Heart left ventricle (tissue), 16 donors: ENCODE results near the gene INPP4B. TPM values are rescaled to one million over a fixed set of nuclear protein-coding genes. Genes with fewer than 3 reads are reported as not detected.

Source experiments
- ATAC-seq, 4 donors: fragments of 200-7000 bp; cut with Tn5 transposase; one replicate each; pipeline ENCODE4 v1.9.1; 2020 to 2022; ENCODE audit warnings: moderate library complexity in 4 of 4, mild to moderate bottlenecking in 3 of 4, moderate number of reproducible peaks in 1 of 4
- DNase-seq, 5 donors: peaks; one replicate each; pipeline ENCODE4 v3.0.0-alpha.2; 2020
- H3K27ac ChIP-seq, 12 donors: fragments of 200-600 bp; sonication (generic) in 4 of 12; one replicate each; pipeline versions ENCODE4 v1.5.0 to v1.8.0; 2016 to 2022; ENCODE audit warnings: mild to moderate bottlenecking in 2 of 12
- H3K27me3 ChIP-seq, 9 donors: fragments of 200-600 bp; sonication (generic) in 2 of 9; one replicate each; pipeline versions ENCODE4 v1.5.1 to v1.8.0; 2016 to 2022; ENCODE audit warnings: mild to moderate bottlenecking in 3 of 9
- H3K36me3 ChIP-seq, 9 donors: fragments of 200-600 bp; sonication (generic) in 2 of 9; one replicate each; pipeline versions ENCODE4 v1.5.0 to v1.8.0; 2018 to 2022; ENCODE audit warnings: mild to moderate bottlenecking in 2 of 9
- H3K4me1 ChIP-seq, 12 donors: fragments of 200-600 bp; sonication (generic) in 4 of 12; one replicate each; pipeline versions ENCODE4 v1.5.0 to v1.8.0; 2016 to 2022; ENCODE audit warnings: mild to moderate bottlenecking in 3 of 12
- H3K4me3 ChIP-seq, 12 donors: fragments of 200-600 bp; sonication (generic) in 4 of 12; one replicate each; pipeline versions ENCODE4 v1.5.0 to v1.8.0; 2017 to 2022; ENCODE audit warnings: mild to moderate bottlenecking in 9 of 12, moderate library complexity in 4 of 12
- H3K9me3 ChIP-seq, 12 donors: fragments of 200-600 bp; sonication (generic) in 4 of 12; one replicate each; pipeline versions ENCODE4 v1.5.0 to v1.8.0; 2016 to 2022; ENCODE audit warnings: mild to moderate bottlenecking in 1 of 12
- CTCF ChIP-seq, 12 donors: fragments of 200-600 bp; sonication (generic) in 4 of 12; IDR thresholded peaks; one replicate each; pipeline versions ENCODE4 v1.5.0 to v1.8.0; 2018 to 2022; ENCODE audit warnings: antibody characterized with exemption in 12 of 12, mild to moderate bottlenecking in 5 of 12
- POLR2A ChIP-seq, 2 donors: fragments of 450-650 bp; IDR thresholded peaks; one replicate each; pipeline ENCODE4 v1.6.1; 2017; ENCODE audit warnings: antibody characterized with exemption in 2 of 2, mild to moderate bottlenecking in 2 of 2, moderate library complexity in 2 of 2
- WGBS, 4 donors: extraction: QIAGEN DNeasy Blood & Tissue Kit in 2 of 4; methylation state at CpG; one replicate each; pipeline versions ENCODE4 v1.1.5 to v1.1.7; 2013 to 2018; 5-methylcytosine and 5-hydroxymethylcytosine counted together
- intact Hi-C, 10 donors: fragments of 100-400 bp; cut with DNase I; formaldehyde crosslinking; loops; one replicate each; pipeline versions ENCODE4 v1.11.1 to v1.14.2; 2022
- polyA plus RNA-seq, 2 donors: library from polyadenylated mRNA; stranded (reverse); fragments of 200-250 nt; gene quantifications; one replicate each; pipeline ENCODE4 v1.2.3, GENCODE V29; 2013
- total RNA-seq, 9 donors: library from RNA; depleted of rRNA in 2 of 9; stranded (reverse); fragments of >200 nt in 2 of 9; fragmentation: NEBNext Ultra II Directional in 3 of 9; extraction: Animal tissue kit (Norgen Biotek cat#: 25700) in 3 of 9; gene quantifications; one replicate each; pipeline versions ENCODE4 v1.1.0 to v1.2.4, GENCODE V29; 2016 to 2023
- donor health status: ischemic (EF 13 %, LVEDD 7.1; RV severe dilation, severe dysfunction).
- donor health status: healthy with polysubstance abuse.
- donor health status: DM: no; HTN: yes; CAD: no.
- donor health status: DM: no; HTN: no; CAD: no.
- donor health status: ischemic (EF 25% LVEDD 6.9; RV normal size, moderate dysfunction).
- donor health status: ischemic (EF 25% LVEDD 5.7; RV mildly dilated, moderate dysfunction).
- donor health status: healthy.
- donor health status: DM: yes; HTN: yes; CAD: no.
- donor health status: ischemic (EF 35%, LVEDD 5.7; RV mildly dilated, moderate dysfunction).
- donor health status: nonischemic (EF 11% LVEDD 7.7; RV severe dilation, severe dysfunction).
- donor health status: DM: yes; HTN: yes; CAD: no.
- donor health status: PGD.
- donor health status: ischemic (EF 29% LVEDD 5.4; RV normal size, mild dysfunction).
- donor health status: nonischemic (EF 23%, LVEDD 6.1; RV moderate dilation, normal function).

Gene INPP4B
- total and polyA plus RNA-seq, 11 donors: 5.5 to 128 (median 39.1) TPM

GRCh38 chr4:142314247-142314646, 531.9 kb downstream of the INPP4B start:
- peaks cover 0 to 4% (median 0%) of the 10 kb centered on the region in 12 donors for H3K9me3 ChIP-seq
- intact Hi-C loops: no loop called here
- no peak for TF ChIP-seq POLR2A (IDR thresholded peaks at IDR 0.05)
- TF ChIP-seq CTCF (IDR thresholded peaks at IDR 0.05): no peak
- WGBS, 4 donors: 71 to 83% (median 76%) methylated on average over 1 of the region's 1 CpG
- no peaks in the 10 kb centered on the region for H3K27me3 ChIP-seq
- ATAC-seq (no peak), DNase-seq (no peak)
- H3K27ac ChIP-seq: peak overlapping the region in 1 of 12 donors; percentile 10
- H3K4me1 ChIP-seq: peaks cover 0 to 31% (median 4%) of the 10 kb centered on the region in 12 donors
- H3K4me3 ChIP-seq: no peak overlapping the region
- H3K36me3 ChIP-seq: peaks cover 0 to 6% (median 0%) of the 10 kb centered on the region in 9 donors

- intact Hi-C loops: no loop called here
- Histone ChIP-seq H3K27ac (no peak overlapping the region), H3K9me3 (peaks cover 0 to 4% (median 0%) of the 10 kb centered on the region in 12 donors), H3K4me1 (peaks cover 0 to 31% (median 6%) of the 10 kb centered on the region in 12 donors), H3K4me3 (no peak overlapping the region), H3K36me3 (peaks cover 0 to 6% (median 0%) of the 10 kb centered on the region in 9 donors), H3K27me3 (no peaks in the 10 kb centered on the region)
- no peak for TF ChIP-seq CTCF (IDR thresholded peaks at IDR 0.05)
- TF ChIP-seq POLR2A (IDR thresholded peaks at IDR 0.05): no peak
- DNase-seq (no peak), ATAC-seq (no peak)
- 74 to 83% (median 77%) methylated on average over 3 of the region's 3 CpGs for WGBS, 4 donors
Measured at GRCh38 chr4:142312391-142312790, 533.7 kb downstream of the INPP4B start.

GRCh38 chr4:142311916-142312315, 534.2 kb downstream of the INPP4B start:
- Histone ChIP-seq H3K4me1 (peaks cover 0 to 31% (median 6%) of the 10 kb centered on the region in 12 donors), H3K27me3 (no peaks in the 10 kb centered on the region), H3K9me3 (peaks cover 0 to 2% (median 0%) of the 10 kb centered on the region in 12 donors), H3K27ac (no peak overlapping the region), H3K4me3 (no peak overlapping the region), H3K36me3 (peaks cover 0 to 6% (median 0%) of the 10 kb centered on the region in 9 donors)
- TF ChIP-seq POLR2A (IDR thresholded peaks at IDR 0.05) (no peak), CTCF (IDR thresholded peaks at IDR 0.05) (no peak)
- DNase-seq (no peak), ATAC-seq (no peak)
- WGBS, 4 donors: 49 to 94% (median 78%) methylated on average over 6 of the region's 6 CpGs
- intact Hi-C loops: no loop called here

GRCh38 chr4:142309772-142310171, 536.3 kb downstream of the INPP4B start:
- Histone ChIP-seq H3K27ac (no peak overlapping the region), H3K36me3 (peaks cover 0 to 6% (median 0%) of the 10 kb centered on the region in 9 donors), H3K4me1 (peaks cover 0 to 32% (median 7%) of the 10 kb centered on the region in 12 donors), H3K9me3 (no peaks in the 10 kb centered on the region), H3K4me3 (no peak overlapping the region), H3K27me3 (no peaks in the 10 kb centered on the region)
- ATAC-seq (no peak), DNase-seq (no peak)
- TF ChIP-seq POLR2A (IDR thresholded peaks at IDR 0.05): no peak
- no peak for TF ChIP-seq CTCF (IDR thresholded peaks at IDR 0.05)
- WGBS, 4 donors: 67 to 95% (median 87%) methylated on average over 1 of the region's 1 CpG
- intact Hi-C loops: loop anchor here in 1 of 10 donors (10.0 kb wide), 1 partner anchor 535 kb away; the partner anchor contains the start of gene INPP4B
